K562 (cell line): ENCODE measurements around the gene CYSRT1.

Experiments used
- CTCF ChIP-seq, 3 experiments: IDR thresholded peaks in 2 of 3; conservative IDR thresholded peaks in 1 of 3; 2 replicates each; pipeline ENCODE4 v1.5.1; 2011 to 2012; ENCODE audit warnings: low read length in 3 of 3, mild to moderate bottlenecking in 3 of 3, control low read depth in 2 of 3, improper control_type of control experiment in 1 of 3, inconsistent platforms in 1 of 3, low read depth in 1 of 3, mixed read lengths in 1 of 3, moderate library complexity in 1 of 3; ENCODE audit not compliant: insufficient read depth in 2 of 3
- HCFC1 ChIP-seq: IDR thresholded peaks from 2 replicates; pipeline ENCODE4 v1.6.1; 2012; ENCODE audit warnings: low read depth, low read length, improper control_type of control experiment
- HNRNPL ChIP-seq: fragments of 200-400 bp; formaldehyde crosslinking; IDR thresholded peaks from 2 replicates; pipeline ENCODE4 v1.6.1; 2017; ENCODE audit warnings: low read depth, mild to moderate bottlenecking, low read length
- JUN ChIP-seq, 2 experiments: sonication (generic) in 1 of 2; formaldehyde crosslinking in 1 of 2; IDR thresholded peaks; 2 replicates each; pipeline versions ENCODE4 v1.6.1 to v1.8.0; 2012 to 2022; ENCODE audit warnings: borderline replicate concordance in 2 of 2, mild to moderate bottlenecking in 2 of 2, improper control_type of control experiment in 1 of 2, low read depth in 1 of 2, low read length in 1 of 2, missing genetic modification reagents in 1 of 2
- JUNB ChIP-seq: fragments of 450-650 bp; formaldehyde crosslinking; conservative IDR thresholded peaks from 2 replicates; pipeline ENCODE4 v1.4.0; 2020; ENCODE audit warnings: mild to moderate bottlenecking
- KAT7 ChIP-seq: sonication (generic); formaldehyde crosslinking; IDR thresholded peaks from 2 replicates; pipeline ENCODE4 v1.8.0; 2022; ENCODE audit warnings: missing genetic modification reagents, mild to moderate bottlenecking, borderline replicate concordance
- MTA3 ChIP-seq: fragments of 450-650 bp; formaldehyde crosslinking; IDR thresholded peaks from 2 replicates; pipeline ENCODE4 v1.6.1; 2017; ENCODE audit warnings: mild to moderate bottlenecking, borderline replicate concordance
- POLR2A ChIP-seq: fragments of 450-650 bp; conservative IDR thresholded peaks from 2 replicates; pipeline ENCODE4 v1.6.1; 2016
- RFX5 ChIP-seq: IDR thresholded peaks from 2 replicates; pipeline ENCODE4 v1.6.1; 2011; ENCODE audit warnings: low read depth, mild to moderate bottlenecking, improper control_type of control experiment, low read length
- TARDBP ChIP-seq: fragments of 450-650 bp; IDR thresholded peaks from 2 replicates; pipeline ENCODE4 v1.6.1; 2016
- U2AF2 ChIP-seq: fragments of 200-400 bp; formaldehyde crosslinking; optimal IDR thresholded peaks from 2 replicates; pipeline ENCODE3; 2017; ENCODE audit warnings: low read depth, mild to moderate bottlenecking, low read length
- ZNF140 ChIP-seq: fragments of 250-450 bp; sonication (Bioruptor Pico); IDR thresholded peaks from 2 replicates; pipeline ENCODE4 v1.8.0; 2021; ENCODE audit warnings: moderate library complexity, mild to moderate bottlenecking, inconsistent platforms
- ZNF354B ChIP-seq: fragments of 250-450 bp; sonication (Bioruptor Pico); IDR thresholded peaks from 2 replicates; pipeline ENCODE4 v1.4.0; 2020
- TF ChIP-seq, protein P1 (sequence below): sonication (generic); formaldehyde crosslinking; IDR thresholded peaks from 2 replicates; pipeline ENCODE4 v1.9.0; 2022; ENCODE audit warnings: mild to moderate bottlenecking, missing genetic modification reagents

DNA sequence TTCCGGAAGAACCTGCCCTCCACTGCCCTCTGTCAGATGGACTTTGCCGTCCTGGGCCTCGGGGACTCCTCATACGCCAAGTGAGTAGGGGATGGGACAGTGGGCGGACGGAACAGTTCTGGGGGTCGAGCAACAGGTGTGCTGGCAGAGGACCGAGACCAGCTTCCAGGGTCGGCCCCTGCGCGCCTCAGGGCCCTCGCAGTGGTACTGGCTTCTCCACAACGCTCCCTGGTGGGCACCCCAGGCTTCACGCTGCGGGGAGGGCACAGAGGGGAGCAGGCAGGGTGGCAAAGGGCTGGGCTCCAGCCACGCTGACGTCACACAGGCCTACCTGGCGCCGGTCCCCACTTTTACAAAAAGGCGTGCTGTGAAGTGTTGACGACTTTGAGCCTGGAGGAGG lies 12.5 kb upstream of the CYSRT1 start:
- TF ChIP-seq RFX5 (no peak), HNRNPL (no peak), CTCF (IDR thresholded peaks at IDR 0.05 in 2 of 3, conservative IDR thresholded peaks at IDR 0.05 in 1 of 3; ENCODE audit: insufficient read depth in 2 of 3, low read depth in 1 of 3, low read length in 3 of 3) (no peak), JUNB (CRISPR knock-in tag) (no peak), ZNF140 (CRISPR knock-in tag) (no peak), U2AF2 (no peak), JUN (IDR thresholded peaks at IDR 0.05; ENCODE audit: borderline replicate concordance, low read depth, low read length) (no peak), JUN (CRISPR knock-in tag; IDR thresholded peaks at IDR 0.05; ENCODE audit: borderline replicate concordance) (no peak), HCFC1 (no peak), TARDBP (no peak), POLR2A (no peak), MTA3 (no peak), ZNF354B (CRISPR knock-in tag) (no peak), KAT7 (CRISPR knock-in tag) (no peak)
- TF ChIP-seq, protein P1, sequence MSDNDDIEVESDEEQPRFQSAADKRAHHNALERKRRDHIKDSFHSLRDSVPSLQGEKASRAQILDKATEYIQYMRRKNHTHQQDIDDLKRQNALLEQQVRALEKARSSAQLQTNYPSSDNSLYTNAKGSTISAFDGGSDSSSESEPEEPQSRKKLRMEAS (CRISPR knock-in tag) = no peak
